Hematopoietic multipotent progenitor cell (in vitro differentiated cells): ENCODE results near the gene BGN. TPM values are rescaled to one million over a fixed set of nuclear protein-coding genes. Genes with fewer than 3 reads are reported as not detected.

ENCODE experiments used
- DNase-seq, 3 donors: peaks; one replicate each; pipeline ENCODE4 v3.0.0-alpha.2; 2011 to 2015; ENCODE audit warnings: low read depth in 2 of 3, low spot score in 2 of 3
- total RNA-seq: library from RNA; depleted of rRNA; stranded (reverse); fragments of >200 nt; gene quantifications from one replicate; pipeline ENCODE4 v1.2.3, GENCODE V29; 2012

The BGN gene
- total RNA-seq, 1 donor = not detected

DNA sequence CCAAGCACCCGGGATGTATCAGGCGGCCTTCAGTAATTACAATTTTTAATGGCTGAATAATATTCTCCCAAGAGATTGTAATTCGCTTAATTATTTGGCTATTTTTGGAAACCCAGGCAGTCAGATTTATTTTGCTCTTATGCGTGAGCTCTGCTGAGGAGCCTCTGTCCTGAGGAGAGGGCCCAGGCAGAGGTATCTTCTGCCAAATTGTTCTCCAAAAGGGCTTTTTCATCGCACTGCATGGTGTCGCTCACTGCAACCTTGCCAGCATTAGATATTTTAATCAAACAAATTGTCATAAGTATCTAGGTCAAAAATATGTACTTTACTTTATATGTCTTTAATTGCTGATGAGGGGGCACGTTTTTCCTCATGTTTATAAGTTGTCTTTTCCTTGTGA is 28.5 kb downstream of the BGN start:
- no peak for DNase-seq

DNA sequence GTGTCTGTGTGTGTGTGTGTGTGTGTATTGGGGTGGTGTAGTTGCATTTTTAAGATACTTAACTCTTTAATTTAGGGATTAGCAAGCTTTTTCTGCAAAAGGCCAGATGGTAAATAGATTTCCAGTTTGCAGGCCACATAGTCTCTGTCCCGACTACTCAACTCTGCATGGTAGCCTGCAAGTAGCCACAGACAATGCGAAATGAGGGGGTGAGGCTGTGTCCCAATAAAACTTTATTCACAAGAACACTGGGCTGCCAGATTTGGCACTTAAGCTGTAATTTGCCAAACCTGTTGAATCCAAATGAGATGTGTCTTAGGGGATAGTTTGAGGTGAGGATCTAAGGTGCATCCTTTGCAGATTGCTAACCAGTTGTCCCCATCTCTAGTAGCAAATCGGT is 29.5 kb downstream of the BGN start:
- DNase-seq = no peak

DNA sequence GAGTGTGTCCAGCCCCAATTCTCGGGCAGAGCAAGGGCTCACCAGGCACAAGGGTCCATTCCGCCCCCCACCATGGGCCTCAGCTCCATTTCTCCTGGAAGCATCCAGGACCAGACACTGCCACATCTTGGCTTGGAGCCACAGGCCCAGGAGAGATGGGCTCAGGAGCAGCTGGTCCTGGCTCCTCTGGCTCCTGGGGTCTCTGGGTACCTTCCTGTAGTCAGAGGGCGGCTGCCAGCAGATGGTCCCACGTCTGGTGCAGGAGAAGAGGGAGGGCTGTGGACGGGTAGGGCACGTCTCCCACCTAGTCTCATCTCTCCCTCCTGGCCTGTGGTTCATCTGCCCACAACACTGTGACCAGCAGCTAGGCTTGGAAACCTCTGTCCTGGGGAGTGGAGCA is 30.7 kb downstream of the BGN start:
- no peak for DNase-seq

DNA sequence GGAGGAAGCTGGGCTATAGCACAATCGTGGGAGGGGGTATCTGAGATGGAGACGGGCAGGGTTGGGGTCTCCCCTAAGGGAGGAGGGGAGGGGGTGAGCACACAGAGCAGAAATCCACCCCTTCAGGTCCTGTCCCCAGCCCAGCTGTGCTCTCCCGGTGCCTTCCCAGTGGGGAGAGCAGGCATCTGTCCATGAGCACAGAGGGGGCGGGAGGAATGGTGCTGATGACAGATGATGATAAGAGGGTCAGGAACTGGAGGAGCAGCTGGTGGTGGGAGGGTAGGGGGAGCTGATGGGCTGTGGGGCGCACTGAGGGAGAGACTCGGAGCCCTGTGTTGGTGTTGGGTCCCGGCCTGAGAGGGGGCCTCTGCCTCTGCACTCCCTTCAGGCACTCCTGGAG is 31.3 kb downstream of the BGN start:
- no peak for DNase-seq

DNA sequence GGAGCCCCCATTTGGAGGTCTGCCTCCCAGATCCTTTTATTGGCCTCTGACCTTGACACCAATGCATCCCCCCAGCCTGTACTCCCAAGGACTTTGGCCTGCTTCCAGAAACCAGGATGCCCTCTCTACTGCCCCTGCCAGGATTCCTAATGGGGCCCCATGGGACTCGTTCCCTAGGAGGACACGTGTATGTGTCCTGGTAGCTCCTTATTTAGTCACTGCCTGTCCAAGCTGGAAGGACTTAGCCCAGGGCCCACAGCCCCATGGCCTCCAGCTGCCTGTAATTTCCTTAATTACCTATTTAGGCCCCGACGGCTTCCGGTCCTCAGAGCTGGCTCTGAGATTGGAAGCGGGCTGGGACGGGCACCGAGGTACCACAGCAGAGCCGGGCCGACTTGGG is 32.0 kb downstream of the BGN start:
- DNase-seq = no peak

DNA sequence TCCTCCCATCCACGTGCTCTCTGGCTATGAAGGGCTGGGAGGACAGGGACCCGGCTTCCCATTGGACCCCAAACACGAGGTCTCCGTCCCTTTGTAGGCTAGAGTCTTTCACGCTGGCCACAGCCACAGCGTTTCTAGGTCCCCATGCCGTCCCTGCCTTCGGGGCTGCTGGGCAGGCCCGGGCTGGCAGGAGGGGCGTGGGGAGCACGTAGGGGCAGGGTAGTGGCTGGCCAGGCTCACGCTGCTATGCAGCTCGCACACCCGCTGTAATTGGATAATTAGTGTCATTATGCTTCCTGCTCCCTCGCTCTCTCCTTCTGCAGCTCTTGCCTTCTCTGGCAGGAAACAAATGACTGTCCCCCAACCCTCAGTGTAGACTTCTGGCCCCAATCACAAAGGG is 32.4 kb downstream of the BGN start:
- DNase-seq = no peak

DNA sequence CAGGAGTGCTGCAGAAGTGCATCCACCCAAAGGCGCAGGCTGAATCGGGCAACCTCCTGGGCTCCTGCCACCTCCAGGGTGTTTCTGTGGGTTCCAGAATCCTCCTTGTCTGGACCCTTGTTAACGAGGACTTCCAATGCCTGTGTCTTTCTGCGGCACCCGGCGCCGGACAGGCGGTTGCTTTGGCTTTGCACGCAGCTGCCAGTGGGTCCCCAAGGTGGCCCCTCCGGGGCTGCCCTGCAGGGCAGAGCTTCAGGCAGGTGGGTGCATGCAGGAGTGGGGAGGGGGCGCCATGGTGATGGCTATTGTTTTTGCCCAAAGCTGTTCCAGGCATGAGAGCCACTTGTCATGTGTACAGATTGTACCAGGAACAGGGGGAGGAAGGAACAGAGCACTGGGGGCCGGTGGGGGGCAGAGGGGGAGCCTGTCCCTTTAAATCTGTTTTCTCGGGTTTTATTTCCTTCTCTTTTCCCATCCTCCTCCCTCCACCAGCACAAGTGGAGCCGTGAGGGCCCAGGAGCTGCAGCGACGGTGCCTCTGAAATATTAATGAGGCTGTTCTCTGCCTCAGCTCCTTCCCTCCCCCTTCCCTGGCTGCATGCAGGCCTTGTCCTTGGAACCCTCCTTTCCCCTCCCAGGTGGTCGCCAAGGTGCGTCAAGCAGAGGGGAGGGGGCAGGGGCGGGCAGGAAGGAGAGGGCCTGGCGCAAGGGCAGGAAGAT is 35.8 kb downstream of the BGN start:
- no peak for DNase-seq

DNA sequence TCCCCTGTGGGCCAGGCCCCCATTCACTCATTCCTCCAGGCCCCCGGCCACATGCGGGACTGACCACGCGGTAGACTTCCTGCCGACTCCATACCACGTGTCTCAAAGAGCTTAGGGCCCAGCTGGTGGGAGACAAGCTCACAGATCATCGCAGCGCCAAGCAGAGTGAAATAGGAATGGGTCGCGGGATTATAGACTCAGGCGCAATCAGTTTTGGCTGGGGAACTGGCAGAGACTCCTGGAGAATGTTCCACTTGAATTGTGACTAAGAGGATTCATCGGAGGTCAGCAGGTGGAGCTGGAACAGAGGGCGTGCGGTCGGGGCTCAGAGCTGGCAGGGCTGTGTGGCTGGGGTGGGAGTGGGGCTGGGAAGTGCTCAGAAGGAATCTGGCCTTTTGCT is 38.3 kb downstream of the BGN start:
- no peak for DNase-seq

DNA sequence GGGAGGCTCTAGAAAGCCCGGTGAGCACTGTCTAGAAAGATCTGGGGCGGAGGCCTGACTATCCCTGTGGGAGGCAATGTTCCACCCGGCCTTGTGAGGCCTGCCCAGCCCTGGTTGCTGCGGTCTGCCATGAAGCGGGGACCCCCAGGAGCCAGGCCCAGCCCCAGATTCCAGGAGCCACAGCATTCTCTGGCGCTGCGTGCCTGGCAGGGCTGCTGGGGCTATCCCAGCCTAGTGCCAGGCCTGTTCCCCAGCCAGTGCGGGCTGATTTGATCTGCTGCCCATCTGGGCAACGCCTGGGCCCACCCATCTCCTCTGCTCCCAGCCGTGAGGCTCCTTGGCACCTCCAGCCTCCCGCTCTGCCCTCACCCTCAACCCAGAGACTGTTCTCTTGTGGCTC is 42.3 kb downstream of the BGN start:
- DNase-seq = no peak

DNA sequence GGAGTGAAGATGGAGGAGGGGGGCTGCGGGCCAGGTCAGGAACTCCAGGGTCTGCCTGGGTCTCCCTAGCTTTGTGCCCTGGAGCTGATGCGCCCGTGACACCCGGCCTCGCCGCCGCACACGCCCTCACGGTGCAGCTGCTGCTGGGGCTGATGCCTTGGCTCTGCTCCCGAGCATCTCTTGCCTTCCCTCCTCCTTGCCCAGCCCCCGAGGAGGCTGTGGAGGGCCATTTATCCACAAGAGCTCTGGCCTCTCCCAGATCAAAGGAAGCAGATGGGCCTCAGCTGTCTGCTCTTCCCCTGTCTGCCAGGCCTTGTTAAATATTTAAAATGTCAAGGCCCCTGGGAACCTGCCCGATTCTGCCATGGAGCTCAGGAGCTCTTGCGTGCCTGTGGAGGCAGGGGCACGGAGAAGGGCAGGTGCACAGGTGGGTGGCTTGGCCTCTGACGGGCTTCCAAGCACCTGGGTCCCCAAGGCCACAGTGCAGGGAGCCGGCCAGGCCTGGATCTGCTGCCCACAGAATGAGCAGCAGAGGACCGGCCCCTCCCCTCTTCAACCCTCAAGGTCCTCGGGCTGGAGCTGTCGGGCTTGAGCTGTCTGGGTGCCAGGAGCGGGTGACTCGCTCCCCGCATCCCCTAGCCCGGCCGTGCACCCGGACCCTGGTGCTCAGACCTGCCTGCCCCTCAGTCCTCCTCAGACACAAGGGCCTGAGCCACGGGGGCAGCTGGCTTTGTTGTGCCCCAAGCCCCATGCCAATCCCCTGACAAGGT is 42.9 kb downstream of the BGN start:
- DNase-seq = no peak

DNA sequence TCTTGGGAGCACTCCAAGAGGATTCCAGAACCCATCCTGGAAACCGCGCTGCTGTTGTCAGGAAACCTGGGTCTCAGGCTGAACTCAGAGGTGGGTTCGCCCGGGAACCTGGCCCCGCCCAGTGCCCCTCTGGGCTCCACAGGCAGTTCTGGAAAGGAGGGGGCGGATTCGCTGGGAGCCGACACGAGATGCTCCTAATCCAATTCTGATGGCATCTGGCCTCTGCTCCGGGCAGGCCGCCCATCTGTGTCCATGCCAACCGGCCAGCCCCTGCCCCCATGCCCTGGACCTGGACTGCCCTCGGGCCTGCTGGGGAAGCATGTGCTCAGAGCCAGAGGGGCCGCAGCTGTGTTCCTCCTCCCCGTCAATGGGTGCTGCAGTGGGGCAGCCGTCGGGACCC is 43.6 kb downstream of the BGN start:
- DNase-seq = no peak

DNA sequence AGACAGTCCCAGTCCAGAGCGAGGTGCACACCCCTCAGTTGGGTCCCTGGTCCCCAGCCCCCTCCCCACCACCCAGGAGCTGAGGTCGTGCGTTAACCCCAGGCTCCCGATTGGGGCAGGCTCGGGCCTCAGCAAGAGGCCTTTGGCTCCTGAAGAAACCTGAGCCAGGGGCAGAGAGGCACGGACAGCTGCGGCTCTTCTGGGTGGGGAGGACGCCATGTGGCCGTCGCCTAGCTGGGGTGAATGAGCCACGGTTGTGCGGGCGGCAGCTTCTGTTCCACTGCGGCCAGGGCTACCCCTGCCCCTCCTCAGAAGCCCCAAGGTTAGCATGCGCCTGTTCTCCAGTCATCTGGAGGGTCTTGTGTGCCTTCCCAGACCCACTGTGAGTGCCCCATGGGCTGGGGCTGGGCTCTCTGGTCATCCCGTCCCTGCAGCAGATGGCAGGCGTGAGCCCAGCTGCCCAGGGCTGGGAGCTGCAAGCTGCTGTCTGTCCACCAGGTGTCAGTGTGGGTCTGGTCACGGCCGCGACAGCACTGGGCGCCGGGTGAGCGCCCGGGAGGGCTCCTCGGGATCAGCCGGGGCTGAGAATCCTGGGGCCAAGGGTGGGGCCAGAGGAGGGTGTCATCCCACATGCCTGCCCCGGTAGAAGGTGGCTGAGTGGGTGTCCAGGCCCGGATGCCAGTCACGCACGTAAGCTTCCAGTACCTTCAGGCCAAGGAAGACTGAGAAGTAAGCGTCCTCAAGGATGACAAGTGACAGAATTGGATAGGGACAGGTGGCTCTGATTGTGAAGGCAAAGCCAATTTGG is 44.6 kb downstream of the BGN start:
- peak; percentile 25 to 59 (median 33) for DNase-seq

DNA sequence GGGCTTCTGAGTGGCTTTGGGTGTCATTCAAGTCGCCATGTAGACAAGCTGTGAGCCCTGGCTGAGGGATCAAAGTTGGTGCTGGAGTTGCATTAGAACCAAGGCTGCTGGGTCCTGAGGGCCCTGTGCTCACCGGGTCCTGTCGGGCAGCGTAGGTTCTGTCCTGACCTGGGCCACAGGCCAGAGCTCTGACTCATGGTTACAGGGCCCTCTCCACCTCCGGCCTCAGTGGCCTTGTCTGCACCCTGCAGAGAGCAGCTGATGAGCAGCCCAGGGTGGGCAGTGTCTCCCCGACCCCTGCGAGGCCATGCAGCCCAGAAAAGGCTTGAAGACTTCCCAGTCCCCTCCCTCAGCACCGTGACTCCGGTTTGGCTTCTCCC is 45.2 kb downstream of the BGN start:
- no peak for DNase-seq

DNA sequence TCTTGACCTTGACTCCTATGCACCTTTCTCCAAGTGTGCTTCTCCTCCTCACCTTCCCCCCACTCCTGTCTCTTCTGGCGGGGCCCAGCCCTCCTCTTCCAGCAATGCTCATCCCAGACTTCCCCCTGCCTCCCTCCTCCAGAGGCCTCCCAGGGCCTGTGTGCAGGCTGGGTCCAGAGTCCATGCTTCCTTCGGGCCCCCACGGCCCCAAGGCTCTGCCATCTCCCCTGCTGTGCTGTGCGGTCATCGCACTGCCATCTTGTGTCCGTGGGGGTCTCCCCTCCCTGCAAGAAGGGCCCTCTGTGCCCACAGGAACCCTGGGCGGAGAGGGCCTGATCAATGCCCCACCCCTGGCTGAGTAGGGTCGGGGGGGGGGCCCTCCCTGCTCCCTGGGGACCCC is 49.9 kb downstream of the BGN start:
- DNase-seq = no peak

DNA sequence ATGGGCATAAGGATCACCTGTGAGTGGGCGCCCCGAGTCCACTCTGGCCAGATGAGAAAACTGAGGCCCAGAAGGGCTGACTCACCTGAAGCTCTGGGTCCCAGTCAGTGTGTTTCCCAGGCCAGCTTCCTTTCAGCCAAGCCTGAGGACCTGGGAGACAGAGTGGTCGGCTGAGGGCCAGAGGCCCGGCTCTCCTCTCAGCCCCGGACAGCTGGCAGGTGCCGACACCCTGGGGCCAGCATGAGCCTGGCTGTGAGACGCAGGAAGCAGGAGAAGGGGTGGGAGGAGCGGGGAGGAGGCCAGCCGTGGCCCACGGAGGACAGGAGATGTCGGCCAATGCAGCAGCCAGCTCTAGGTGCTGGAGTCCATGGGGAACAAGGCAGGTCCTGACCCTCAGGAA is 51.6 kb downstream of the BGN start:
- no peak for DNase-seq

DNA sequence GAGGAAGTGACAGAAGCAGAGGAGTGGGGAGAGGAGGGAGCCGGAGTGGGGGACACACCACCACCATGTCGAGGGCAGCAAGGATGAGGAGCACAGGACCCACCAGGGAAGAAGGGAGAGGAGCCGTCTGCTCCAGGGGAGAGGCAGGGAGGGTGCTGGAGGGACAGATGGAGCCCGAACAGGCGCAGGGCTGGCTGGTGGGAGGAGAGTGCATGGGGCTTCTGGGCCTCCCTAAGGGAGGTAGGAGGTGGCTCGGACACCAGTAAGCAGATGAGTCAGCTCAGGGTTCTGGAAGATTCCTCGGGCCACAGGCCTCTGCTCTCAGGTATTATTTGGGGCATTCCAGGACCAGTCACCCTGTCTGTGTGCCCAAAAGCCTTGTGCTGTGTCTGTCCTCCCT is 52.4 kb downstream of the BGN start:
- DNase-seq = no peak

DNA sequence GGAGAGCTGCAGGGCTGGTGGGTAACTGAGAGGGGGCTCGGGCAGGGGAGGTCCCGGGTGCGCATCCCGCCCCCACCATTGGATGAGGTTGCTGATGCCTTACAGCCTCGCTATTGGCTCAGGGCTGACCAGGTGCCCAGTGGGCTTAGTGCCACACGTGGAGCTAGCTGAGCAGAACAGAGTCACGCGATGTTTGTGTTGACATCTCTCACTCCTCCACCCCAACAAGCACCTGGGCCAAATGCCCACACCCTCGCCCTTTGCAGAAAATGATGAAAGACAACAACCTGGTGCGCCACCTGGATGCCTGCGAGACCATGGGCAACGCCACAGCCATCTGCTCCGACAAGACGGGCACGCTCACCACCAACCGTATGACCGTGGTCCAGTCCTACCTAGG is 54.5 kb downstream of the BGN start:
- DNase-seq = no peak

DNA sequence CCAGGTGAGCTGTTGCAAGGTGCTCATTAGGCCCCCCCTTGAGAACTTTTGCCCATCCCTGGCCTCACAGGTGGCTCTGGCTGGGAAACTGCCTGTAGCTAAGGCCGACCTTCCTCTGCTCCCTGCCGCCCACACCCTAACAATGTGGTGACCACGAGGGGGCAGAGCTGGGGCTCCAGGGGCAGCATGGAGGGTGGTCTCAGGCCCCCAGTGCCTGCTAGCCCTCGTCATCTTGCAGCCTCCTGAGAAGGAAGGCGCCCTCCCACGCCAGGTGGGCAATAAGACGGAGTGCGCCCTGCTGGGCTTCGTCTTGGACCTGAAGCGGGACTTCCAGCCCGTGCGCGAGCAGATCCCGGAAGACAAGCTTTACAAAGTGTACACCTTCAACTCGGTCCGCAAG is 55.0 kb downstream of the BGN start:
- no peak for DNase-seq

DNA sequence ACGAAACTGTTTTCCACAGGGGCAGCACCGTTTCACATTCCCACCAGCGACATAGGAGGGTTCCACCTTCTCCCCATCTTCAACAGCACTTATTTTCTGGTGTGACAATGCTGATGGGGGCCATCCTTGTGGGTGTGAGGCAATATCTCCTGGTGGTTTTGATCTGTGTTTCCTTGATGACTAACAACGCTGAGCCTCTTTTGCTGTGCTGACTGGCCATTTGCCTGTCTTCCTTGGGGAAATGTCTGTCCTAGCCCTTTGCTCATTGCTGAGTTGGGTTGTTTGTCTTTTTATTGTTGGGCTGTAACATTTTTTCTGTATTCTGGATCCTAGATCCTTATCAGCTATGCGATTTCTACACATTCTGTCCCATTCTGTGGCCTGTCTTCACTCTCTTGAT is 56.4 kb downstream of the BGN start:
- DNase-seq = no peak

DNA sequence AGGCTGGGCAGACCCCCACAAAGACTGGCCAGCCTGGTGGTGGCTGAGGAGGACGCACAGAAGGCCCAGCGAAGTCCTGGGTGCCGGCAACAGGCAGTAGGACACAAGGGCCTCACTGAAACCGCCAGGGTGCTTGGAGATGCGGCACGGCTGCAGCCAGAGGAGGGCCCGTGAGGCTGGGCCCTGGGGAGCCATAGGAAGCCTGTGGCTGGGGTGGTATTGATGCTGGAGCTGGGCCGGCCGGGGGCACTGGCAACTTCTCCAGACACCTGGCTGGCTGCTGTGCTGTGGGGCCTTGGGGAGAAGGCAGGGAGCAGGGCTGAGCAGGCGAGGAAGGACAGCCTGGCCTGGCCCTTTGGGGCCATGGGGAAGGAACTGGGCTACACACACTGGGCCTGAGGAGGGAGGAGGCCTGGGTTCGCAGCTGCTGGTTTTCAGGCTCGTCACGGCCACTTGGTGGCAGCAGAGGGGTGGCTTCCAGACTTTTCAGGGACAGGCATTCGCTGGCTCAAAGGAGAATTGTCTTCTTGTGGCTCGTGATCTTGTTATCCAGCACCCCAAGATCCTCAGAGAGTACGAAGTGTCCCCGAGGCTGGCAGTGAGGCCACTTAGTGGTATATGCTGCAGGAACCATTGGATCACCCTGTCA is 59.9 kb downstream of the BGN start:
- DNase-seq = peak; percentile 28 to 74 (median 45)

DNA sequence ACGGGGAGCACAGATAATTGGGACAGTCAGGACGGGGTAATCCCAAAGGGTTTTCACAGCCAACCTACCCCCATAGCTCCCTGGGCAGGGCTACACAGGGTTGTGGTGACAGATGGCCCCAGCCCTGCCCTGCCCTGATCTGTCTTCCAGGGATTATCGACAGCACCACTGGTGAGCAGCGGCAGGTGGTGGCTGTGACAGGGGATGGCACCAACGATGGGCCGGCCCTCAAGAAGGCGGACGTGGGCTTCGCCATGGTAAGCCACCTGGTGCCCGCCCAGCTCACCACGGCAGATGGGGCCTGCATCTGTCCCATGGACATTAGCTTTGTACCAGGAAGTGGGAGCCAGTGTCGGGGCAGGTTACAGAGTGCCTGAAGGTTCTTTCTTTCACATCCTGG is 62.0 kb downstream of the BGN start:
- DNase-seq = no peak
